ENCODE measurements around the gene EDNRA. TPM values are rescaled to one million over a fixed set of nuclear protein-coding genes. Genes with fewer than 3 reads are reported as not detected.

Gene EDNRA
- total and polyA plus RNA-seq, 2 donors (not counting 3 experiments of a cell fraction or from before 2014, with no cell fraction given), result 0.01 TPM; not detected in 1

DNA sequence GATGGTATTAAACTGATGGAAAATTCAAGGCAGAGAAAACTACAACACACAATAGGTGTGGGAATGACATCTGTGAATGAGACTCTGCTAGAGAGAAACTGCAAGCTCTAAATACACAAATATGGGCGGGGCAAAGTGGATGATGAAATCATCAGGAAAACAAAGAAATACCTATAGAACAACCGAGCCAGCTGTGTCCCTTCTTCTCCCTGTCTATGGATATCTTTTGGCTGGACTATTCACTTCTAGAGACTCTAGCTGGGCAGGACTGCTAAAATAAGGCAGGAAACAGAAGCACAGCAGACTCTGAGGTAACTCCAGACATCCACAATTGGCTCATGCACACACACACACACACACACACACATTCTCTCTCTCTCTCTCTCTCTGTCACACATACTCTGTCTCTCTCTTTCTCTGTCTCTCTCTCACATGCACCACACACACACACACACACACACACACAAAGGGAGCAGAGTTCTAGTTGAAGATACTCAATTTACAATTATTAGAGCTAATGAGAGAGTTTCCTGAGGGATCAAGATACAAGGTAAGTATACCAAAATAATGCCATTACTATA lies 27.2 kb upstream of the EDNRA start:
- dilution Hi-C loops (cut with MboI; ENCODE audit: extremely low pct_ligation_motif_present, low sequenced_read_pairs), result no loop called here
- Histone ChIP-seq H2AFZ (ENCODE audit: low read depth, low read length) (no peak overlapping the region), H3K36me3 (ENCODE audit: control insufficient read depth in 2 of 2, extremely low read depth in 1 of 2, insufficient read depth in 2 of 2, low read length in 2 of 2) (no peaks in the 10 kb centered on the region), H3K4me1 (ENCODE audit: control insufficient read depth, extremely low read depth, insufficient read depth, low read length) (no peaks in the 10 kb centered on the region), H3K9ac (replicated peaks; ENCODE audit: extremely low read depth, insufficient read depth, low read length) (no peak overlapping the region), H3K9me3 (replicated peaks; ENCODE audit: control insufficient read depth, insufficient read depth, low read length) (no peaks in the 10 kb centered on the region), H4K20me1 (replicated peaks; ENCODE audit: control insufficient read depth, extremely low read depth, insufficient read depth, low read length) (no peaks in the 10 kb centered on the region), H3K4me3 (replicated peaks in 1 of 3; ENCODE audit: insufficient read depth in 1 of 3, low read depth in 1 of 3, low read length in 3 of 3) (no peak overlapping the region), H3K4me2 (ENCODE audit: insufficient read depth, low read length) (no peak overlapping the region), H3K9me1 (replicated peaks; ENCODE audit: control insufficient read depth, extremely low read depth, insufficient read depth, low read length) (no peaks in the 10 kb centered on the region), H3K27me3 (ENCODE audit: control insufficient read depth in 2 of 2, insufficient read depth in 2 of 2, low read length in 2 of 2) (no peaks in the 10 kb centered on the region), H3K79me2 (ENCODE audit: control insufficient read depth, insufficient read depth, low read length) (no peaks in the 10 kb centered on the region), H3K27ac (ENCODE audit: insufficient read depth, low read depth, low read length) (no peak overlapping the region)
- BruUV-seq (replicated peaks), result no TSS peak
- POLR2A ChIA-PET, result no interaction called here
- TF ChIP-seq FOS (IDR thresholded peaks at IDR 0.05; ENCODE audit: borderline replicate concordance, insufficient read depth, low read length) (no peak), JUN (IDR thresholded peaks at IDR 0.05; ENCODE audit: borderline replicate concordance, insufficient read depth, insufficient read length, low read depth) (no peak), GATA2 (IDR thresholded peaks at IDR 0.05; ENCODE audit: insufficient read depth, insufficient read length, low read depth, low read length) (no peak), MYC (IDR thresholded peaks at IDR 0.05; ENCODE audit: low read depth, low read length) (no peak)
- DNase-seq (ENCODE audit: low read depth, low spot score) (no peak), FAIRE-seq (no peak)
- intact Hi-C loops (cut with micrococcal nuclease), result no loop called here
- CTCF ChIA-PET, result no interaction called here

DNA sequence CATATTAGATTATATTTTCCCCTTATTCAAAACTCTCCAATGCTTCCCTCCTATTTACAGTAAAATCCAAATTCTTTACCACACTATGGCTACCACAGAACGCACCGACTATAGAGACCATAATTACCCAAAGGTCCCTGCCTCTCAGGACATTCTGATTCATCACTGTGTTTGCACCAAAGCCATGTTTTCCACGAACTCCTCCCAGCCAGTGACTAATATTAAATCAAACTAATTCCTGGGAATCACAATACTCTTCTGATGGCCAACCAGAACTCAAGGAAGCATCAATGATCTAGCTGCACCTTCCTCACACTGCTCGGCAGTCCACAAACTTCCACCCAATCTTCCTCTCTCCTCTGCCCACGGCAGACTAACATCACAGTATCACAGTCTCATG lies 24.2 kb upstream of the EDNRA start:
- dilution Hi-C loops (cut with MboI; ENCODE audit: extremely low pct_ligation_motif_present, low sequenced_read_pairs), result no loop called here
- Histone ChIP-seq H2AFZ (ENCODE audit: low read depth, low read length) (no peak overlapping the region), H3K4me2 (ENCODE audit: insufficient read depth, low read length) (no peak overlapping the region), H3K36me3 (ENCODE audit: control insufficient read depth in 2 of 2, extremely low read depth in 1 of 2, insufficient read depth in 2 of 2, low read length in 2 of 2) (no peaks in the 10 kb centered on the region), H4K20me1 (replicated peaks; ENCODE audit: control insufficient read depth, extremely low read depth, insufficient read depth, low read length) (no peaks in the 10 kb centered on the region), H3K9me3 (replicated peaks; ENCODE audit: control insufficient read depth, insufficient read depth, low read length) (no peaks in the 10 kb centered on the region), H3K9me1 (replicated peaks; ENCODE audit: control insufficient read depth, extremely low read depth, insufficient read depth, low read length) (no peaks in the 10 kb centered on the region), H3K9ac (replicated peaks; ENCODE audit: extremely low read depth, insufficient read depth, low read length) (no peak overlapping the region), H3K4me3 (replicated peaks in 1 of 3; ENCODE audit: insufficient read depth in 1 of 3, low read depth in 1 of 3, low read length in 3 of 3) (no peak overlapping the region), H3K79me2 (ENCODE audit: control insufficient read depth, insufficient read depth, low read length) (no peaks in the 10 kb centered on the region), H3K27ac (ENCODE audit: insufficient read depth, low read depth, low read length) (no peak overlapping the region), H3K27me3 (ENCODE audit: control insufficient read depth in 2 of 2, insufficient read depth in 2 of 2, low read length in 2 of 2) (no peaks in the 10 kb centered on the region), H3K4me1 (ENCODE audit: control insufficient read depth, extremely low read depth, insufficient read depth, low read length) (no peaks in the 10 kb centered on the region)
- ChIA-PET CTCF (no interaction called here), POLR2A (interaction anchor here (0.7 kb wide), 1 partner anchor 348 kb away, joined by 3 read pairs; no protein-coding TSS in a partner anchor)
- intact Hi-C loops (cut with micrococcal nuclease), result no loop called here
- FAIRE-seq, result no peak
- no peak for TF ChIP-seq GATA2 (IDR thresholded peaks at IDR 0.05; ENCODE audit: insufficient read depth, insufficient read length, low read depth, low read length)
- TF ChIP-seq POLR2A (IDR thresholded peaks at IDR 0.05; ENCODE audit: low read depth, low read length), result no peak
- no peak for TF ChIP-seq FOS (IDR thresholded peaks at IDR 0.05; ENCODE audit: borderline replicate concordance, insufficient read depth, low read length)
- no peak for TF ChIP-seq MYC (IDR thresholded peaks at IDR 0.05; ENCODE audit: low read depth, low read length)
- no peak for TF ChIP-seq JUN (IDR thresholded peaks at IDR 0.05; ENCODE audit: borderline replicate concordance, insufficient read depth, insufficient read length, low read depth)
- TF ChIP-seq, protein P1, sequence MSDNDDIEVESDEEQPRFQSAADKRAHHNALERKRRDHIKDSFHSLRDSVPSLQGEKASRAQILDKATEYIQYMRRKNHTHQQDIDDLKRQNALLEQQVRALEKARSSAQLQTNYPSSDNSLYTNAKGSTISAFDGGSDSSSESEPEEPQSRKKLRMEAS (IDR thresholded peaks at IDR 0.05; ENCODE audit: insufficient read depth, insufficient read length), result no peak
- no peak for TF ChIP-seq EZH2 (IDR thresholded peaks at IDR 0.05; ENCODE audit: borderline replicate concordance, low read depth, low read length, severe bottlenecking)
- no peak for TF ChIP-seq CTCF (IDR thresholded peaks at IDR 0.05; ENCODE audit: extremely low read depth in 1 of 2, insufficient read depth in 1 of 2, low read depth in 1 of 2, low read length in 2 of 2)
- no peak for DNase-seq (ENCODE audit: low read depth, low spot score)
- BruUV-seq (replicated peaks), result no TSS peak
